Testis (tissue), 3 donors: ENCODE data around the gene RAD18. TPM values are rescaled to one million over a fixed set of nuclear protein-coding genes. Genes with fewer than 3 reads are reported as not detected.

Experiments used
- DNase-seq: peaks from one replicate; pipeline ENCODE4 v3.0.0-alpha.2; 2019
- H3K27ac ChIP-seq, 2 donors: fragments of 200-600 bp; sonication (generic); one replicate each; pipeline ENCODE4 v1.5.1; 2019
- H3K27me3 ChIP-seq: fragments of 200-600 bp; sonication (generic); one replicate; pipeline ENCODE4 v1.5.1; 2019
- H3K36me3 ChIP-seq: fragments of 200-600 bp; sonication (generic); one replicate; pipeline ENCODE4 v1.5.1; 2017; ENCODE audit warnings: low read depth; ENCODE audit errors: missing control alignments
- H3K4me1 ChIP-seq: fragments of 200-600 bp; sonication (generic); one replicate; pipeline ENCODE4 v1.5.1; 2019
- H3K4me3 ChIP-seq, 2 donors: fragments of 200-600 bp; sonication (generic); one replicate each; pipeline ENCODE4 v1.5.1; 2017 to 2019
- H3K9me3 ChIP-seq: fragments of 200-600 bp; sonication (generic); one replicate; pipeline ENCODE4 v1.5.1; 2017
- CTCF ChIP-seq, 3 experiments: fragments of 450-650 bp in 2 of 3; fragments of 200-600 bp in 1 of 3; sonication (generic) in 1 of 3; IDR thresholded peaks; one replicate each; pipeline ENCODE4 v1.5.1; 2016 to 2019; ENCODE audit warnings: antibody characterized with exemption in 3 of 3, mild to moderate bottlenecking in 2 of 3, moderate library complexity in 1 of 3
- POLR2A ChIP-seq: fragments of 450-650 bp; IDR thresholded peaks from one replicate; pipeline ENCODE4 v1.6.1; 2017; ENCODE audit warnings: antibody characterized with exemption, mild to moderate bottlenecking, moderate library complexity
- WGBS, 2 donors: methylation state at CpG; one replicate each; pipeline ENCODE4 v1.1.5; 2018; 5-methylcytosine and 5-hydroxymethylcytosine counted together
- intact Hi-C: fragments of 100-400 bp; cut with DNase I; formaldehyde crosslinking; loops from one replicate; pipeline ENCODE4 v1.15.1; 2023; ENCODE audit warnings: low total_unique reads
- polyA plus RNA-seq: library from polyadenylated mRNA; stranded (reverse); fragments of 350-450 nt; fragmentation: Illumina TruSeq; extraction: RNeasy Lipid Tissue Mini Kit (QIAGEN cat#74804); gene quantifications from one replicate; pipeline ENCODE4 v1.2.3, GENCODE V29; 2014; ENCODE audit warnings: low read depth, low replicate concordance; ENCODE audit not compliant: insufficient read depth
- total RNA-seq, 2 donors: library from RNA; depleted of rRNA; stranded (reverse); fragments of >200 nt; gene quantifications; one replicate each; pipeline ENCODE4 v1.2.3, GENCODE V29; 2016

Gene RAD18
- total and polyA plus RNA-seq, 3 donors from 2014 or later: 7.6 to 27.0 (median 18.8) TPM

- Histone ChIP-seq H3K27me3 (no peaks in the 10 kb centered on the region), H3K4me3 (no peak overlapping the region), H3K27ac (no peak overlapping the region), H3K36me3 (no peaks in the 10 kb centered on the region), H3K4me1 (no peaks in the 10 kb centered on the region), H3K9me3 (no peaks in the 10 kb centered on the region)
- intact Hi-C loops: no loop called here
- TF ChIP-seq POLR2A (no peak), CTCF (IDR thresholded peaks at IDR 0.05) (no peak)
- no peak for DNase-seq
These were observed 10.0 kb downstream of the RAD18 start for GRCh38 chr3:8953313-8953712.

- no peaks in the 10 kb centered on the region for H3K9me3 ChIP-seq
These were observed 11.1 kb downstream of the RAD18 start for GRCh38 chr3:8952130-8952529.

GRCh38 chr3:8945890-8946600 lies 17.2 kb downstream of the RAD18 start:
- Histone ChIP-seq H3K27ac (no peak overlapping the region), H3K36me3 (no peaks in the 10 kb centered on the region), H3K4me3 (no peak overlapping the region), H3K4me1 (no peaks in the 10 kb centered on the region), H3K27me3 (no peaks in the 10 kb centered on the region), H3K9me3 (no peaks in the 10 kb centered on the region)
- 56 to 86% methylated on average over 3 of the region's 3 CpGs for WGBS, 2 donors
- intact Hi-C loops: no loop called here
- TF ChIP-seq POLR2A: no peak
- no peak for TF ChIP-seq CTCF (IDR thresholded peaks at IDR 0.05)
- no peak for DNase-seq

More at GRCh38 chr3:8952130-8952529, 11.1 kb downstream of the RAD18 start:
- H3K27ac ChIP-seq: no peak overlapping the region
- H3K4me1 ChIP-seq: no peaks in the 10 kb centered on the region
- no peaks in the 10 kb centered on the region for H3K36me3 ChIP-seq
- H3K27me3 ChIP-seq: no peaks in the 10 kb centered on the region
- no peak for TF ChIP-seq CTCF (IDR thresholded peaks at IDR 0.05)
- no peak for TF ChIP-seq POLR2A
- no peak for DNase-seq
- H3K4me3 ChIP-seq: no peak overlapping the region
- intact Hi-C loops: no loop called here

GRCh38 chr3:8942746-8943488 lies 20.4 kb downstream of the RAD18 start:
- Histone ChIP-seq H3K36me3 (no peaks in the 10 kb centered on the region), H3K9me3 (no peaks in the 10 kb centered on the region), H3K27ac (no peak overlapping the region), H3K4me3 (no peak overlapping the region), H3K27me3 (no peaks in the 10 kb centered on the region), H3K4me1 (no peaks in the 10 kb centered on the region)
- WGBS, 2 donors: 74 to 92% methylated on average over 4 of the region's 4 CpGs
- intact Hi-C loops: no loop called here
- DNase-seq: no peak
- TF ChIP-seq CTCF (IDR thresholded peaks at IDR 0.05) (no peak), POLR2A (no peak)
